ENCODE measurements around the gene HTR4. TPM values are rescaled to one million over a fixed set of nuclear protein-coding genes. Genes with fewer than 3 reads are reported as not detected.

Gene HTR4
- total RNA-seq, 4 donors from 2014 or later, result 0.21 TPM; not detected in 3

DNA sequence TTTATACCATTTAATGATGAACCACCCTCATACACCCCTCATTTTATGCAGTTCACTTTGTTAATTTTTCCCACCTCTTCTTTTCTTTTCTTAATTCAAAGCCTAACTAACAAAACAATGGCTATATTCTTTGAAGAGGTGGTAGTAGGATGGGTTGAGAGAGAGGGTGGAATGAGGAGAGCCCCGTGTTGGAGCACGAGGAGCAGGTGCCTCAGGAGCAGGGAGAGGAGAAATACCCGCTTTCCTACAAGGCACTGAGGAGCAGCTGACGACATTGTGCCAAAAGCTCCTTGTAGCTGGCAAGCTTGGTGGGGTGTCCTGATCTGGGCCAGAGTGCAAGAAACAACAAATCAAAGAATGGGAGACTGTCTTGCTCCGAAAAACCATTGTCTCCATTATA is 129.6 kb downstream of the HTR4 start:
- no peak overlapping the region for H3K4me3 ChIP-seq

DNA sequence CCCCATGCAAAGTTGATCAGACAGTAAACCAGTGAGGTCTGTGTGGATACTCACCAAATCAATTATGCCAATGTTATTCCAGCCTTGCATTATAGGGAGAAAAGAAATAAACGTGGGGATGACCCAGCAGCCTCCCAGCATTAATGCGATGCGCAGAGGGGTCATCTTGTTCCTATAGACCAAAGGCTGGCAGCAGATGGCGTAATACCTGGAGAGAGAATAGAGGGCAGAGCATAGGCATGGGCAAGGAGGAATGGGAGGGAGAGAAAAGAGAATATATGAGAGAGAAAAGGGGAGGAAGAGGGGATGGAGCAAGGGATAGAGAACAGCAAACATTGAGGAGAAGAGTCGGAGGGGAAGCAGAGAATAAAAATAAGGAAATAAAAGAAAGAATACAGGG is 131.2 kb downstream of the HTR4 start:
- no peak for DNase-seq (ENCODE audit: low spot score in 2 of 2)
- Histone ChIP-seq H3K9me3 (no peaks in the 10 kb centered on the region), H3K27me3 (no peaks in the 10 kb centered on the region), H3K4me1 (no peaks in the 10 kb centered on the region), H3K36me3 (no peaks in the 10 kb centered on the region), H3K4me3 (no peak overlapping the region), H3K27ac (no peak overlapping the region)
- TF ChIP-seq POLR2A (IDR thresholded peaks at IDR 0.05) (no peak), EP300 (IDR thresholded peaks at IDR 0.05) (no peak)
- TF ChIP-seq, protein P1, sequence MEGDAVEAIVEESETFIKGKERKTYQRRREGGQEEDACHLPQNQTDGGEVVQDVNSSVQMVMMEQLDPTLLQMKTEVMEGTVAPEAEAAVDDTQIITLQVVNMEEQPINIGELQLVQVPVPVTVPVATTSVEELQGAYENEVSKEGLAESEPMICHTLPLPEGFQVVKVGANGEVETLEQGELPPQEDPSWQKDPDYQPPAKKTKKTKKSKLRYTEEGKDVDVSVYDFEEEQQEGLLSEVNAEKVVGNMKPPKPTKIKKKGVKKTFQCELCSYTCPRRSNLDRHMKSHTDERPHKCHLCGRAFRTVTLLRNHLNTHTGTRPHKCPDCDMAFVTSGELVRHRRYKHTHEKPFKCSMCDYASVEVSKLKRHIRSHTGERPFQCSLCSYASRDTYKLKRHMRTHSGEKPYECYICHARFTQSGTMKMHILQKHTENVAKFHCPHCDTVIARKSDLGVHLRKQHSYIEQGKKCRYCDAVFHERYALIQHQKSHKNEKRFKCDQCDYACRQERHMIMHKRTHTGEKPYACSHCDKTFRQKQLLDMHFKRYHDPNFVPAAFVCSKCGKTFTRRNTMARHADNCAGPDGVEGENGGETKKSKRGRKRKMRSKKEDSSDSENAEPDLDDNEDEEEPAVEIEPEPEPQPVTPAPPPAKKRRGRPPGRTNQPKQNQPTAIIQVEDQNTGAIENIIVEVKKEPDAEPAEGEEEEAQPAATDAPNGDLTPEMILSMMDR (IDR thresholded peaks at IDR 0.05), result no peak
- 65 to 70% methylated on average over 5 of the region's 5 CpGs for WGBS, 2 donors

More for the DNA sequence above, 129.6 kb downstream of the HTR4 start:
- Histone ChIP-seq H3K27ac (no peak overlapping the region), H3K36me3 (no peaks in the 10 kb centered on the region), H3K9me3 (peaks cover 0 to 12% (median 0%) of the 10 kb centered on the region in 4 donors), H3K27me3 (no peaks in the 10 kb centered on the region), H3K4me1 (no peaks in the 10 kb centered on the region)
- 73 to 80% methylated on average over 5 of the region's 5 CpGs for WGBS, 2 donors
- no peak for DNase-seq (ENCODE audit: low spot score in 2 of 2)
- TF ChIP-seq, protein P1 (IDR thresholded peaks at IDR 0.05), result no peak
- no peak for TF ChIP-seq POLR2A (IDR thresholded peaks at IDR 0.05)
- no peak for TF ChIP-seq EP300 (IDR thresholded peaks at IDR 0.05)

DNA sequence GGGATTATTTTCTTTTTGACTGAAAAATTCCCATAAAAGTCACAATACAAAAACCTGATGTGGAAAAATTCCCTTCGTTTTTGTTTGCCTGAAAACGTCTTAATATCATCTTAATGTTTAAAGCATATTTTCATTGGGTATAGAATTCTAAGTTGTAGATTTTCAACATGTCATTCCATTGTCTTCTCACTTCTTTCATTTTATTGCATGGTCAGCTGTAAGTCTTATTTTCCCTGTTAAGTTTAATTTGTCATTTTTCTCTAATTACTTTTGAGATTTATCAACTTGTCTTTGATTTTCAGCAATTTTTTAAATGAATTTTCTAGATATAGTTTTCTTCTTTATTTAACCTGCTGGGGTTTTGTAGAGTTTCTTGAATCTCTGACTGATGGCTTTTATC is 138.9 kb downstream of the HTR4 start:
- Histone ChIP-seq H3K4me3 (no peak overlapping the region), H3K9me3 (peaks cover 0 to 7% (median 0%) of the 10 kb centered on the region in 4 donors), H3K27ac (no peak overlapping the region), H3K4me1 (no peaks in the 10 kb centered on the region), H3K36me3 (no peaks in the 10 kb centered on the region), H3K27me3 (no peaks in the 10 kb centered on the region)
- TF ChIP-seq POLR2A (IDR thresholded peaks at IDR 0.05) (no peak), EP300 (IDR thresholded peaks at IDR 0.05) (no peak)
- TF ChIP-seq, protein P1 (IDR thresholded peaks at IDR 0.05), result no peak
- WGBS, 2 donors, result 71 to 87% methylated on average over 2 of the region's 2 CpGs
- DNase-seq (ENCODE audit: low spot score in 2 of 2), result no peak

DNA sequence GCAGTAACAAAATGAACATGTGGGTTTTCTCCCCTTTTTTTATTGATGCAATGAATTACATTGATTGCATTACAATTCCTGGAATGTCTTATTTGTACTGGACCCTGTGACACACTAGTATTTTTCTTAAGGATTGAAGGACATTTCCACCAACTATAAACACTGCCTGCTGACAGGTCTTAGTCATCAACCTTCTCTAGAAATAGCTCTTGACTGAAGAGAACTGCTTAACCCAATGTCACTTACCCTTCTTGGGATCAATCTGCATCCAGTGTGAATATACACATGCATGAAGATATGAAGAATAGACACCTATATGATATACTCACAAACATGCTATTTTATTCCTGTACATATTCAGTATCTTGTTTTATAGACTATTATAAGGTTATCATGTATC is 140.0 kb downstream of the HTR4 start:
- Histone ChIP-seq H3K4me1 (no peaks in the 10 kb centered on the region), H3K27me3 (no peaks in the 10 kb centered on the region)
- no peak for TF ChIP-seq POLR2A (IDR thresholded peaks at IDR 0.05)
- TF ChIP-seq, protein P1 (IDR thresholded peaks at IDR 0.05), result no peak
- TF ChIP-seq EP300 (IDR thresholded peaks at IDR 0.05), result no peak

DNA sequence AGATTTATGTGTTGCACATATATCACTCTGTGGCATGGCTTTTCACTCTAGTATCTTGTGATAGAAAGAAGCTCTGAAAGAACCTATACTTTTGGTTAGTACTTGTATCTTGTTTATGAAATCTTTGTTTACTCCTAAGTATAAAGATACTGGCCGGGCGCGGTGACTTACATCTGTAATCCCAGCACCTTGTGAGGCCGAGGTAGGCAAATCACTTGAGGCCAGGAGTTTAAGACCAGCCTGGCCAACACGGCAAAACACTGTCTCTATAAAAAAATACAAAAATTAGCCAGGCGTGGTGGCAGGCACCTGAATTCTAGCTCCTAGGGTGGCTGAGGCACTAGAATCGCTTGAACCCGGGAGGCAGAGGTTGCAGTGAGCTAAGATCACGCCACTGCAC is 141.8 kb downstream of the HTR4 start:
- TF ChIP-seq, protein P1 (IDR thresholded peaks at IDR 0.05), result no peak
- TF ChIP-seq POLR2A (IDR thresholded peaks at IDR 0.05) (no peak), EP300 (IDR thresholded peaks at IDR 0.05) (no peak)
- 86 to 87% methylated on average over 9 of the region's 9 CpGs for WGBS, 2 donors
- H3K4me3 ChIP-seq, result no peak overlapping the region
- no peaks in the 10 kb centered on the region for H3K4me1 ChIP-seq
- H3K36me3 ChIP-seq, result no peaks in the 10 kb centered on the region
- DNase-seq (ENCODE audit: low spot score in 2 of 2), result no peak
- H3K27me3 ChIP-seq, result no peaks in the 10 kb centered on the region
- no peak overlapping the region for H3K27ac ChIP-seq
- H3K9me3 ChIP-seq, result peaks cover 0 to 7% (median 0%) of the 10 kb centered on the region in 4 donors

More for the DNA sequence above, 140.0 kb downstream of the HTR4 start:
- DNase-seq (ENCODE audit: low spot score in 2 of 2), result no peak
- no peaks in the 10 kb centered on the region for H3K36me3 ChIP-seq
- H3K27ac ChIP-seq, result no peak overlapping the region
- no peak overlapping the region for H3K4me3 ChIP-seq
- peaks cover 0 to 7% (median 0%) of the 10 kb centered on the region in 4 donors for H3K9me3 ChIP-seq

All from tibial nerve (tissue), 4 donors.